Inflammatory macrophage (primary cell): ENCODE measurements around the gene DSN1.

ENCODE experiments used
- DNase-seq, 2 donors: peaks; one replicate each; pipeline ENCODE4 v3.0.0-alpha.2; 2020 to 2022

Gene DSN1

DNA sequence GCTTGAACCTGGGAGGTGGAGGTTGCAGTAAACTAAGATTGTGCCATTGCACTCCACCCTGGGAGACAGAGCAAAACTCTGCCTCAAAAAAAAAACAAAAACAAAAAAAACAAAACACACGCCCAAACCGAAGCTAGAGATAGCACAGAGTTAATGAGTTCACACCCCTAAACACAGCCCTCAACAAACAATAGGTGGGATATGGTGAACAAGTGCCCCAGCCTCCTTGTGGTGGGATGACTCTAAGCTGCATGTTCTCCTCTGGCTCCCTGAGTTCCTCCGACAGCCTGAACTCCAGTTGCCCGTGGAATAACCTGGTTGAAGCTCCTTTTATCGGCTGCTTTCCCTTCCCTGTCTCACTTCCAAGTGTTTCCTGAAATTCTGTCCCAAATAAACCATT, 22.1 kb upstream of the DSN1 start:
- DNase-seq: no peak

- DNase-seq: no peak
Observed at GRCh38 chr20:36794116-36794474, 20.5 kb upstream of the DSN1 start.

GRCh38 chr20:36793294-36794115, 19.9 kb upstream of the DSN1 start:
- no peak for DNase-seq

DNA sequence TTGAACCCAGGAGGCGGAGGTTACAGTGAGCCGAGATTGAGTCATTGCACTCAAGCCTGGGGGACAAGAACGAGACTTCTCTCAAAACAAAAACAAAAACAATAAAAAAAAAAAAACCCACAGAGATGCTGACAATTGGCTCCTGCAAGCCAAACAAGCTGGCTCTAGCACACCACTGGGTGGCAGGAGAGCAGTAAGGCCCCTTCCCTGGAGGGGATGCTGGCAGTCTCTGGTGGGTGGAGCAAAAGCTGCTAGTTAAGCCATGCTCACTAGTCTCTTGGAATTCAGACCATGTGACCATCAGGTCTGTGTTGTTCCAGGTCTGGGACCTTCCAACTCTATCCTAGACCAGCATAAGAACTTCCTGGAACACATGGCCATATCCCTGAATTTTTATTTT, 18.9 kb upstream of the DSN1 start:
- DNase-seq: peak in 1 of 2 donors; percentile 22

GRCh38 chr20:36791862-36792261, 18.3 kb upstream of the DSN1 start:
- no peak for DNase-seq

DNA sequence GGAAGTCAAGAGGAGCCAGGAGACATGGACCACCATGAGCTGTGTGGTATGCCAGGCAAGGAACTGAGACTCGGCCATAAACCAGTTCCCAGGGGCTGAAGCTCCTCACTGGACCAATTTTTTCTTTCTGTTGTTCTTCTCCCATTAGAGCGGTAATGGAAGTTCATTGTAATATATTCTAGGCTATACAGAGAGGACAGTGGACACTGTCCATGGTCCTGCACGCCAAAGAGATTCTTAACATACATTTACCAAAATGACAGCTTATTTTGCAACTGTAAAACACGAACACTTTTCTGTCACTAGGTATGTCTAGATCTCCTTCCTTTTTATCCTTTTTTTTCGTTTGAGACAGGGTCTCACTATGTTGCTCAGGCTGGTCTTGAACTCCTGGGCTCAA, 13.1 kb upstream of the DSN1 start:
- DNase-seq: no peak

GRCh38 chr20:36786246-36786645, 12.7 kb upstream of the DSN1 start:
- no peak for DNase-seq

DNA sequence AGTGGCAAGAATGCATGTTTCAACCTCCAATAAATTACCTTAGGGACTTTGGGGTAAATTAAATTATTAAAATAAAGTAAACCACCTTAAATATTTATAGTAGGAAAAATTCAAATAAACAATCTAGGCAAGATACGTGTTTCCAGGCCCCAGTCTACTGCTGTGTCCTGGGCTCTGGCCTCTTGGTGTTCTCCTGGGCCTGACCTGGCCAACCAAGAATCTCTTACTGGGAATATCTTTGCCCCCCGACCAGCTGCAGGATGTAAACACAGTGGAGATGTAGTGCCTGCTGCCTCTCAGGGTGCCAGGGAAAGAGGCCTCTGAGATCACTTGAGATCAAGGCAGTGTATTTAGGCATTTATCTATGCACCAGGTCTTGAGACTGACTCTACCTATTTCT, 11.7 kb upstream of the DSN1 start:
- DNase-seq: no peak

DNA sequence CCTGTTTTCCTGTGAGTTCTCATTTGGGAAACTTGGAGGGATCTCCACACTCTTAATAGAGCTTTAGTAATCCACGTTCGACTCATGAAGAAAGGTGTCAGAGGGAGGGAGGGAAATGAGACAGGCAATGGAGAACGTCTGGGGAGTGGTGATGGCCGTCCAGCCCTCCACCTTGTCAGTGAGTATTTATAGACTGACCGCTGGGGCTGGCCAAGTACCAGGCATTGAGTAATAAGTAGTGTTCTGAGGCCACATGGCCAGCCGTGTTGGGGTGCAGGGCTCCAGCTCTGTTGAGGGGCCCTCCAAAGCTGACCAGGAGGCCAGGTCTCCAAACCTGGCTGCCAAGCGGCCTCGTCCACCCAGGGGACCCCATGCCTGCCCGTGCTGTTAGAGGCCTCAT, 11.3 kb upstream of the DSN1 start:
- DNase-seq: no peak

GRCh38 chr20:36784116-36784515, 10.6 kb upstream of the DSN1 start:
- DNase-seq: no peak

GRCh38 chr20:36779656-36780025, 6.1 kb upstream of the DSN1 start:
- DNase-seq: no peak

GRCh38 chr20:36778831-36779655, 5.5 kb upstream of the DSN1 start:
- no peak for DNase-seq

DNA sequence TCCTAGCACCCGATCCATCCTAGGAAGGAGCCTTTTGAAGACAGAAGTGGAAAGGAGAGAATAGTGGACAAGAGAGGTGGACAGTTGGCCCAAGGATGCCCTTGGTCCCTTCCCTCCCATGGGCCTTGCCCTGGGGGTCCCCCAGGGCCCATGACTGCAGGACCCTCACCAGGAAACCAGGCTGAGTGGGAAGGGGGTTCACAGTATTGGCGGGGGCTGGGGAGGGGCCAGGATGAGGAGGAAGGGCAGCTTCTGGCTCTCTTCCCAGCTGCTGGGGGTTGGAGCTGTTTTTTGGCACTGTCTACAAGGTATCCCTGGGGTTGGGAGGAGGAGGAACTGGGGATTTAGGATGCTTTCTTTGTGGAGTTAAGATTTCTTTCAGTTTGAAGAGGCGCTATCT, 4.0 kb upstream of the DSN1 start:
- no peak for DNase-seq

DNA sequence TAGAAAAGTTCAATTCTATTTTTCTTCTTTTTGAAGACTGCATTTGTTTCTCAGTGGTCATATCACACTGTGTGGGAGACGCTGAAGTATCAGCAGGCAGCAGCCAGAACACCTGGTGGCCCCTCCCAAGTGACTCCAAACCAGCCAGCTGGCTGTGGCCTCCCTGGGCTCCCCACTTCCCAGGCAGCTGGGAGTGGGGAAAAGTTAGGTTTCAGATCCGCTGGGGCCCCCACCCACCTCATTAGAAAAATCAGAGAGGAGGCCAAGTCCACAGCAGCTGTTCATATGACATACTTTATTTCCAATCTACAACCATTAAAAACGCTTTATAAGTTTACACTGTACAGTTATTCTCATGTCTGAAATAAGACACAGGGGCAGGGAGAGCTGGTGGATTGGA, 3.6 kb upstream of the DSN1 start:
- no peak for DNase-seq

- peak; percentile 36 to 55 for DNase-seq
Observed at GRCh38 chr20:36775826-36776225, 2.3 kb upstream of the DSN1 start.

DNA sequence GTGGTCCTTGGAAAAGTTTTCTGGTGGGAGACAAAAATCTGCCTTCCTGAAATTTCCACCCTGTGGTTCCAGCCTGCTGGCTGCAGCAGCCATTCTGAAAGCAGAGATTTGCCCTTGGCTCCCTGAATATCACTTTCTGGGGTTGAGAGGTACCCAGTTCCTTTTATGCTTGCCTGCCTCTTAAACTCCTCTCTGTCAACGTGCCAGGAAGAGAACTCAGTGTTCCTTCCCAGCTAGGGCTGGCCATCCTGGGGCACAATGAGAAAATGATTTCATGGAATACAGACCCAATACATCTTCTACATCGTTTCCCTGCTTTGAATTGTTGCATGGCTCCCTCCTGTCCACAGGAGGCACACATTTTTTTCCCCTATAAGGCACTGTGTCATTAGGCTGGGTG, 1.6 kb upstream of the DSN1 start:
- no peak for DNase-seq

- DNase-seq: no peak
Observed at GRCh38 chr20:36773107-36773596, 411 bp downstream of the DSN1 start.

- DNase-seq: no peak
Observed at GRCh38 chr20:36770680-36771079, 2.9 kb downstream of the DSN1 start.

DNA sequence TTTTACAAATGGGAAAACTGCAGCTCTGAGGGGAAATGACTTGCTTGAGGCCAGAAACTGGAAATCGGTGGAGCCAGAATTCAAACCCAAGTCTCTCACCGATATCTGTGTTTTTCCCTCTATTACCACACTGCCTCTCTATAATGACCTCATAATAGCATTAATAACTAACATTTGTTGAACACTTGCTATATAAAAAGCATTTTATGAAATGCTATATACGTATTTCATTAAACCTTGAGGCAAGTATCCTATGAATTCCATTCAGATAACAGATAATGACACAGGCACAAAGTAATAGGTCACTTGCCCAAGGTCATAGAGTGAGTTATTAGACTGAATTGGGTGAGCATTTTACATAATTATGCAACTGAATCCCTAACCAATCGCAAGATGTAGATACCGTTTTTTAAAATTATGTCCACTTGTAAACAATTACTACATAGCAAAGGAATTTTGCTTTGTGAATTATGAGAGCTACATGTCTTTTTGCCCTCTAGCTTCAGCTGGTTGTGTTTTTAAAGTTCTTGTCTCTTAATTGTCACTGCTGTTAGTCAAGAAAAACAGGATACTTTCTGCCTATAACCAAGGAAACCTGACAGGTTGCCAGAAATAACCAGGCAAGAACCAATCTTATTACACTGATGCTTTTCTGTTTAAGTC, 4.7 kb downstream of the DSN1 start:
- no peak for DNase-seq

DNA sequence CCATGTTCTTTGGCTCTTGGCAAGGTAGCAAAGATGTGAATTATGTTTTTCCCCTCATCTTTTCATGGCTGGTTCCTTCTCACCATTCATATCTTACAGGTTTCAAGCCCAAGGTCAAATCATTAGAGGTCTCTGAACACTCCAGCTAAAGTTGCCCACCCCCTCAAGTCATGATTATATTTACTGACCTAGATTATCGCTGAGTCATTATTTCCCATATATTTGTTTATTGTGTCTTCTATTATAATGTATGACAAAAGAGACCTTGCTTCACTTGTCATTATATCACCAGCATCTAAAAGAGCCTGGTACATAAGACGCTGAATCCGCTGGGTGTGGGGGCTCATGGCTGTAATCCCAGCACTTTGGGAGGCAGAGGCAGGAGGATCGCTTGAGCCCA, 12.4 kb downstream of the DSN1 start:
- DNase-seq: no peak

DNA sequence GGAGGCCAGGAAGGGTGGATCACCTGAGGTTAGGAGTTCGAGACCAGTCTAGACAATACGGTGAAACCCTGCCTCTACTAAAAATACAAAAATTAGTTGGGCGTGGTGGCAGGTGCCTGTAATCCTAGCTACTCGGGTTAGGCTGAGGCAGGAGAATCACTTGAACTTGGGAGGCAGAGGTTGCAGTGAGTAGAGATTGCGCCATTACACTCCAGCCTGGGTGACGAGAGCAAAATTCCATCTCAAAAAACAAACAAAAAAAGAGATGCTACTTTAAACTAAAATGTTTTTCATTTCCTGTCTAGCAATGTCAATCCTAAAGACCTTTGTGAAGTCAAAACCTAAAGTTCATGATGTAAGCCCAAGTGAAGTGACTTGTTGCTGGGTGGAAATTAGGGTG, 12.9 kb downstream of the DSN1 start:
- no peak for DNase-seq

- DNase-seq: no peak
Observed at GRCh38 chr20:36758276-36758675, 15.3 kb downstream of the DSN1 start.

GRCh38 chr20:36756496-36756895, 17.1 kb downstream of the DSN1 start:
- peak; percentile 71 to 73 for DNase-seq
